ENCODE data around the gene ZNF524. TPM values are rescaled to one million over a fixed set of nuclear protein-coding genes. Genes with fewer than 3 reads are reported as not detected.

ZNF524 gene
- total RNA-seq, 1 donor from 2014 or later, result 6.3 TPM

GRCh38 chr19:55552620-55553019 lies 47.5 kb upstream of the ZNF524 start:
- Histone ChIP-seq H3K27ac (ENCODE audit: low read depth, low read length) (peak overlapping the region; percentile 46), H4K20me1 (ENCODE audit: insufficient read depth, low read length) (no peaks in the 10 kb centered on the region), H3K27me3 (ENCODE audit: insufficient read depth, low read length) (no peaks in the 10 kb centered on the region), H3K4me2 (ENCODE audit: low read length) (peak overlapping the region; percentile 62), H3K79me2 (ENCODE audit: insufficient read depth, low read length) (no peaks in the 10 kb centered on the region), H3K4me1 (ENCODE audit: insufficient read depth, low read length) (peaks cover 30% of the 10 kb centered on the region), H3K4me3 (ENCODE audit: insufficient read depth, low read depth, low read length) (no peak overlapping the region), H3K36me3 (ENCODE audit: insufficient read depth, low read length) (no peaks in the 10 kb centered on the region), H2AFZ (ENCODE audit: low read depth, low read length) (no peak overlapping the region), H3K9me3 (ENCODE audit: insufficient read depth, low read depth, low read length) (no peaks in the 10 kb centered on the region), H3K9ac (ENCODE audit: low read length) (peak overlapping the region; percentile 18)
- FAIRE-seq (no peak), DNase-seq (ENCODE audit: low read depth) (peak; percentile 95)
- peak overlapping the region; percentile 96 for H3K27ac Mint-ChIP-seq (ENCODE audit: unreplicated experiment)
- no peak for TF ChIP-seq EZH2 (IDR thresholded peaks at IDR 0.05; ENCODE audit: insufficient read depth, low read length)
- no peaks in the 10 kb centered on the region for H3K9me3 Mint-ChIP-seq (ENCODE audit: unreplicated experiment)
- peaks cover 30% of the 10 kb centered on the region for H3K4me1 Mint-ChIP-seq (ENCODE audit: low read depth, unreplicated experiment)
- H3K27me3 Mint-ChIP-seq (ENCODE audit: low read depth, unreplicated experiment), result no peaks in the 10 kb centered on the region
- H3K36me3 Mint-ChIP-seq (ENCODE audit: low read depth, unreplicated experiment), result no peaks in the 10 kb centered on the region
- H3K4me3 Mint-ChIP-seq (ENCODE audit: unreplicated experiment), result peak overlapping the region; percentile 21

GRCh38 chr19:55553217-55554182 lies 46.6 kb upstream of the ZNF524 start:
- H2AFZ ChIP-seq (ENCODE audit: low read depth, low read length), result peak overlapping the region; percentile 23

GRCh38 chr19:55554302-55554701 lies 45.8 kb upstream of the ZNF524 start:
- FAIRE-seq (no peak), DNase-seq (ENCODE audit: low read depth) (no peak)
- no peak overlapping the region for H3K4me2 ChIP-seq (ENCODE audit: low read length)
- TF ChIP-seq EZH2 (IDR thresholded peaks at IDR 0.05; ENCODE audit: insufficient read depth, low read length) (no peak), CTCF (IDR thresholded peaks at IDR 0.05; ENCODE audit: insufficient read depth, low read depth, low read length) (no peak)
- H3K36me3 ChIP-seq (ENCODE audit: insufficient read depth, low read length), result no peaks in the 10 kb centered on the region
- Mint-ChIP-seq H3K27me3 (ENCODE audit: low read depth, unreplicated experiment) (no peaks in the 10 kb centered on the region), H3K4me1 (ENCODE audit: low read depth, unreplicated experiment) (peaks cover 30% of the 10 kb centered on the region), H3K4me3 (ENCODE audit: unreplicated experiment) (no peak overlapping the region), H3K9me3 (ENCODE audit: unreplicated experiment) (no peaks in the 10 kb centered on the region), H3K36me3 (ENCODE audit: low read depth, unreplicated experiment) (no peaks in the 10 kb centered on the region), H3K27ac (ENCODE audit: unreplicated experiment) (no peak overlapping the region)
- H4K20me1 ChIP-seq (ENCODE audit: insufficient read depth, low read length), result no peaks in the 10 kb centered on the region
- no peak overlapping the region for H3K9ac ChIP-seq (ENCODE audit: low read length)
- no peaks in the 10 kb centered on the region for H3K27me3 ChIP-seq (ENCODE audit: insufficient read depth, low read length)
- H3K4me1 ChIP-seq (ENCODE audit: insufficient read depth, low read length), result peaks cover 30% of the 10 kb centered on the region
- H3K79me2 ChIP-seq (ENCODE audit: insufficient read depth, low read length), result no peaks in the 10 kb centered on the region
- H3K27ac ChIP-seq (ENCODE audit: low read depth, low read length), result no peak overlapping the region
- no peaks in the 10 kb centered on the region for H3K9me3 ChIP-seq (ENCODE audit: insufficient read depth, low read depth, low read length)
- H2AFZ ChIP-seq (ENCODE audit: low read depth, low read length), result no peak overlapping the region
- no peak overlapping the region for H3K4me3 ChIP-seq (ENCODE audit: insufficient read depth, low read depth, low read length)

More at GRCh38 chr19:55553217-55554182, 46.6 kb upstream of the ZNF524 start:
- peak; percentile 59 for FAIRE-seq
- Mint-ChIP-seq H3K27ac (ENCODE audit: unreplicated experiment) (peak overlapping the region; percentile 96), H3K9me3 (ENCODE audit: unreplicated experiment) (no peaks in the 10 kb centered on the region), H3K36me3 (ENCODE audit: low read depth, unreplicated experiment) (no peaks in the 10 kb centered on the region), H3K27me3 (ENCODE audit: low read depth, unreplicated experiment) (no peaks in the 10 kb centered on the region), H3K4me1 (ENCODE audit: low read depth, unreplicated experiment) (peaks cover 30% of the 10 kb centered on the region), H3K4me3 (ENCODE audit: unreplicated experiment) (peak overlapping the region; percentile 21)
- no peaks in the 10 kb centered on the region for H3K36me3 ChIP-seq (ENCODE audit: insufficient read depth, low read length)
- H3K27me3 ChIP-seq (ENCODE audit: insufficient read depth, low read length), result no peaks in the 10 kb centered on the region
- DNase-seq (ENCODE audit: low read depth), result peak; percentile 5
- peak overlapping the region; percentile 9 for H3K9ac ChIP-seq (ENCODE audit: low read length)
- TF ChIP-seq CTCF (IDR thresholded peaks at IDR 0.05; ENCODE audit: insufficient read depth, low read depth, low read length) (no peak), EZH2 (IDR thresholded peaks at IDR 0.05; ENCODE audit: insufficient read depth, low read length) (no peak)
- peak overlapping the region; percentile 27 for H3K27ac ChIP-seq (ENCODE audit: low read depth, low read length)
- no peak overlapping the region for H3K4me3 ChIP-seq (ENCODE audit: insufficient read depth, low read depth, low read length)
- no peaks in the 10 kb centered on the region for H3K79me2 ChIP-seq (ENCODE audit: insufficient read depth, low read length)
- peak overlapping the region; percentile 62 for H3K4me2 ChIP-seq (ENCODE audit: low read length)
- no peaks in the 10 kb centered on the region for H3K9me3 ChIP-seq (ENCODE audit: insufficient read depth, low read depth, low read length)
- H4K20me1 ChIP-seq (ENCODE audit: insufficient read depth, low read length), result no peaks in the 10 kb centered on the region
- peaks cover 30% of the 10 kb centered on the region for H3K4me1 ChIP-seq (ENCODE audit: insufficient read depth, low read length)
